ENCODE data around the gene BDKRB2. TPM values are rescaled to one million over a fixed set of nuclear protein-coding genes. Genes with fewer than 3 reads are reported as not detected.
"Not testable (repeated sequence)": the region's sequence is repeated elsewhere in the genome, so short reads cannot be mapped to it uniquely, and the experiment has no call there.

BDKRB2 gene
- total RNA-seq, 1 experiment from 2014 or later = 8.8 TPM

DNA sequence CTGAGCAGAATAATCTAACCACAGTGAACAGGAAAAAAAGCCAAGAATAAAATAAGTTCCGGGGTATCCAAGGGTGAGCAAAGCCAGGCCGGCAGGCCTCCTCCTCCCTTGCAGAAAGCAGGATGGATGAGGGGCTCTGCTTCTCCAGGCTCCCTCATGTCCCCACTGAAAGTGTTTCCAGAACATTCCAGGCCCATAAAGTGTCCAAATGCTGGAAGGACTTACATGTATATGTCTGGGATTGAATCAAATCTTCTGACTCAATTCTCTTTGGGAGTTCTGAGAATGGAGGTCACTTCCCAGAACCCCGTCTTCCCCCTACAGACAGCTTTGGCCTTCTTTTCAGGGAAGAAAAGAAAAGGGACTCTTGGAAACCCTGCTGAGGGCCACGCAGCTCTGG is 26.4 kb downstream of the BDKRB2 start:
- H3K9me3 ChIP-seq = no peaks in the 10 kb centered on the region
- DNase-seq = no peak
- no peaks in the 10 kb centered on the region for H3K36me3 ChIP-seq
- H3K27me3 ChIP-seq = no peaks in the 10 kb centered on the region
- no peak overlapping the region for H3K4me3 ChIP-seq

DNA sequence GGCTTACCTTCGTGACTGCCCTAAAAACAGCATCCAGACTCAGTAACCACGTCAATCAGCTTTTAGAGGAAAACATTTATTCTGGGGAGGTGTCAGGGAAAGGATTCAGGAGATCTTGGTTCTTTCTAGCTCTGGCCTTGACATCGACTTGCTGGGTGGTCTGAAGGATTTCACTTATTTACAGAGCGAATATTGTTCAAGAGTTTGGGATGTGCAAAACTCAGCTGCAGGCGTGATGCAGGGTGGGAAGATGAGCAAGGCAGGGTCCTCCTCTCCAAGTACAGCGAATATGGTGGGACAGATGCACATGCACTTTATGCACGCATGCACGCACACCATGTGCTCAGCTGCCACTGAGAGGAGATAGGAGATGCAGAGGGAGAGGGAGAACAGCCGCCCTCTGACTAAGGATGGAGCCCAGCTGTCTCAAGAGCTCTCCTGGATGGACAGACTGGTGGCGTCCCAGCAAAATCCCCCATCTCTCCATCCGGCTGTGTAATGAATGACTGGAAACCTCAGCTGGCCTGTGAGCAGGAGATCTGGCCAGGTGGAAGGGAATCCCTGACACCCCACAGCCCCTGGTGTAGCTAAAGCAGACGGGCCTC is 27.0 kb downstream of the BDKRB2 start:
- Histone ChIP-seq H3K27me3 (no peaks in the 10 kb centered on the region), H3K4me3 (no peak overlapping the region), H3K36me3 (no peaks in the 10 kb centered on the region), H3K9me3 (no peaks in the 10 kb centered on the region)
- no peak for DNase-seq

DNA sequence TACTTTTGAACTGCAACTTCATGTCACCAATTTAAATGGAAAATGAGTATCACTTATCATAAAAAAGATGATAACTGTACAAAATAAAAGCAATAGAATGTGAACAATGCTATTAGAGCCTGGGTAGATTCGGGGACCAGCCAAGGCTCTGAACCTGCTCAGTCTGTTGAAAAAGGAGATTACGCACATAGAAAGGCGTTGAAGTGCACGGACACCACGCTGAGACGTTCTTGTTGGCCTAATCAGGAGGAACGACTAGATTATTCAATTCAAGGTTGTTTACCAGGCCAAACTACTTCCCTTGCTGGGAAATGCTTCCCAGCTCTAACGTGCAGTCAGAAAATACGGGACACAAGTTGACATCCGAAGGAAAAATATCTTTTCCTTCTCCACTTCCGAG is 27.9 kb downstream of the BDKRB2 start:
- no peaks in the 10 kb centered on the region for H3K36me3 ChIP-seq

DNA sequence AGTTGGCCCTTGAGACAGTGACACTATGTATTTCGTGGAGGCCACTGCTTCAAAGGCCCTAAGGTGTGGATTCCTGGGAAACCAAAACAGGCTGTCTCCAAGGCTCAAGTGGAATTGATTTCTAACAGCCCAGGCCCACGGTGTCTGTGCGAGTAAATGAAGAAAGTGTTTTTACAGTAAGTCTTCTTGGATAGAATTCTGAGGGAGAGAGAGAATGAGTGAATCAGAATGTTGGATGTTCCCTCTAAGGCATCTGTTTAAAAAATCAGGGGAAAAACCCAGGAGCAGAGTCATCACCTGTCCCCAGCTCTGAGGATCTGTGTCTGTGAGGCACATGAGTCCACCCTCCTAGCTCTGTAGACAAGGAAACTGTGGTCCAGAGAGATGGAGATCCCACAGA is 29.0 kb downstream of the BDKRB2 start:
- Histone ChIP-seq H3K9me3 (no peaks in the 10 kb centered on the region), H3K4me3 (no peak overlapping the region), H3K36me3 (no peaks in the 10 kb centered on the region; the same call in 1 of the 2 replicates), H3K27me3 (no peaks in the 10 kb centered on the region)
- no peak for DNase-seq

More for the DNA sequence above, 27.9 kb downstream of the BDKRB2 start:
- Histone ChIP-seq H3K9me3 (no peaks in the 10 kb centered on the region), H3K4me3 (no peak overlapping the region), H3K27me3 (no peaks in the 10 kb centered on the region)
- DNase-seq = no peak

DNA sequence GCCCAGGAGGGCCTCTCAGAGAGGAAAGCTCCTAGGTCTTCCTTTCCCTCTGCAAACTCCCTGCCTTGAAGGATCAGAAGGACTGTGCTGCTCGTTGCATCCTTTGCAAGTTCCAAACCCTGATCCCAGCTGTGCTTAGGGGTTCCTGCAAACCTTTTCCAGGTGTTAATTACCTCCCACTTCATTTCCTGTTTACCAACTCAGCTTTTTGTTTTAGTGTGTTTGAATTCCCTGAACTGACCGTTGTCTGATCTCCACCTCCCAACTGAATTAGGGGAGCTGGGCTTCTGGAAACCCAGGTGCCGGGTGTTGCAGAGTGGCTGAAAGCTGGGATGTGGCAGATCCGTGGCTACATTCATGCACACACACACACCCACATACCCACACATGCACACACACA is 30.8 kb downstream of the BDKRB2 start:
- H3K27me3 ChIP-seq = no peaks in the 10 kb centered on the region
- H3K9me3 ChIP-seq = no peaks in the 10 kb centered on the region
- no peak overlapping the region for H3K4me3 ChIP-seq
- no peaks in the 10 kb centered on the region; the same call in 1 of the 2 replicates for H3K36me3 ChIP-seq
- DNase-seq = no peak

DNA sequence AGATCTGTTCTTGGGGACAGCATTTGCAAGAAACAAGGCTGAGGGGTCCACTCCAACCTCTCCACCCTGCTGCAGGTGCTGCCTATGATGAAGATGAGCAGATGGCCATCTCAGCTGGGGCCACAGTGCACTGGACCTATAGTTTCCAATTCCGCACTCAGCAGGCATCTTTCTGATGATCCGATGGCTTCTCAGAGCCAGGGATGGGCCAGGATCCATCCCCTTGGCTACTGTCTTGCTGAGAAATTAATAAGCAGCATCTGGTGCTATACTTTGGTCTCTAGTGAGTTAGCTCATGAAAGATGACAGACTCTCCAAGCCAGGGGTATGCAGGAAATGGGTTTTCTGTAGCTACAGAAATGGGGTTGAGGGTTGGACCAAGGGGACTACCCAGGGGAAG is 33.0 kb downstream of the BDKRB2 start:
- DNase-seq = no peak
- Histone ChIP-seq H3K4me3 (no peak overlapping the region), H3K27me3 (no peaks in the 10 kb centered on the region), H3K36me3 (peaks cover 5% of the 10 kb centered on the region; the same call in 1 of the 2 replicates), H3K9me3 (no peaks in the 10 kb centered on the region)

DNA sequence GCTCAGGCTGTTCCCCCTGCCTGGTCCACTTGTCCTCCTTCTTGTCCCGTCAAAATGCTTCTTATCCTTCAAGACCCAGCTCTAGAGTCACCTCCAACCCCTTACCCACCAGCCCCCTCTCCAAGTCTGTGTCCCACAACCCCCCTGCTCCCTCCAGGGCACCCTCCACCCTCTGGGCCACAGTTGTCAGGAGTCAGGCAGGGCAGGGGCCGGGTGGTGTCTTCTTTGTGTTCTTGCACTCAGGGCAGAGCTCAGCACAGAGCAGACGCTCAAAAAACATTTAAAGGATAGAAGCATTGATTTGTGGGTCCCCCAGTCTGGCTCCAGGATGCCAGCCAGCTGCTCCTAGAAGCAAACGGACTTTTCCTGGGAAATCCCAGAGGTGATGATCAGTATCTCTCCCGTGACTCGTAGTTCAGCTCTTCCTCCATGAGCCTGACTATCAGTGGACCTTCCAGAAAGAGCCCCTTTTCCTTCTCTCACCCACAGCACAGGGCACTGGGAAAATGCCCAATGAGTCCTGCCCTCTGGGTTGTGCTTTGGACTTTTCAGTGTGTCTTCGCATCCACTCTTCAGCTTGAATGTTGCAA is 34.1 kb downstream of the BDKRB2 start:
- Histone ChIP-seq H3K4me3 (no peak overlapping the region), H3K27me3 (no peaks in the 10 kb centered on the region), H3K9me3 (no peaks in the 10 kb centered on the region), H3K36me3 (peaks cover 5% of the 10 kb centered on the region; the same call in 1 of the 2 replicates)
- no peak for DNase-seq

DNA sequence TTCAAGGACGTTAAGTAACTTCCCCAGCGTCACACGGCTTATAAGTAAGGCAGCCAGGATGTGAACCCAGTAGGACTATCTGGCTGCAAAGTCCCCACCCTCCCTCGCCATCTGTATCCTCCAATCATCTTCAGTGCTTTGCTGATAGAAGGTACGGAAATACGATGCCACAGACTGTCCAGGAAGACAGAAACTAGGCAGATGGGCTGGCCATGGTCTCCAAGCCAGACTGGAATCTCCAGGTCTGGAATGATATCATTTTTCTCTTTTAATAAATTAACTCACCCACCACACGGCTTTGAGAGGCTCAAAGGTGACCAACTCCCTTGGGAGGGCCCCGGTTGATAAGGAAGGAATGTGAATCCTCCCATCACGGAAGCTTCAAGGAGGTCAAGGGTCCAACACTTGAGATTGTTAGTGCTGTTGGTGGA is 35.1 kb downstream of the BDKRB2 start:
- no peaks in the 10 kb centered on the region for H3K9me3 ChIP-seq
- no peaks in the 10 kb centered on the region for H3K27me3 ChIP-seq
- H3K36me3 ChIP-seq = peaks cover 5% of the 10 kb centered on the region; the same call in 1 of the 2 replicates
- no peak overlapping the region for H3K4me3 ChIP-seq
- DNase-seq = no peak

DNA sequence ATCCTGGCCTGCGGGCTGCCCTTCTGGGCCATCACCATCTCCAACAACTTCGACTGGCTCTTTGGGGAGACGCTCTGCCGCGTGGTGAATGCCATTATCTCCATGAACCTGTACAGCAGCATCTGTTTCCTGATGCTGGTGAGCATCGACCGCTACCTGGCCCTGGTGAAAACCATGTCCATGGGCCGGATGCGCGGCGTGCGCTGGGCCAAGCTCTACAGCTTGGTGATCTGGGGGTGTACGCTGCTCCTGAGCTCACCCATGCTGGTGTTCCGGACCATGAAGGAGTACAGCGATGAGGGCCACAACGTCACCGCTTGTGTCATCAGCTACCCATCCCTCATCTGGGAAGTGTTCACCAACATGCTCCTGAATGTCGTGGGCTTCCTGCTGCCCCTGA is 36.0 kb downstream of the BDKRB2 start:
- Histone ChIP-seq H3K27me3 (no peaks in the 10 kb centered on the region), H3K4me3 (no peak overlapping the region), H3K36me3 (peaks cover 5% of the 10 kb centered on the region; the same call in 1 of the 2 replicates), H3K9me3 (no peaks in the 10 kb centered on the region)
- no peak for DNase-seq

DNA sequence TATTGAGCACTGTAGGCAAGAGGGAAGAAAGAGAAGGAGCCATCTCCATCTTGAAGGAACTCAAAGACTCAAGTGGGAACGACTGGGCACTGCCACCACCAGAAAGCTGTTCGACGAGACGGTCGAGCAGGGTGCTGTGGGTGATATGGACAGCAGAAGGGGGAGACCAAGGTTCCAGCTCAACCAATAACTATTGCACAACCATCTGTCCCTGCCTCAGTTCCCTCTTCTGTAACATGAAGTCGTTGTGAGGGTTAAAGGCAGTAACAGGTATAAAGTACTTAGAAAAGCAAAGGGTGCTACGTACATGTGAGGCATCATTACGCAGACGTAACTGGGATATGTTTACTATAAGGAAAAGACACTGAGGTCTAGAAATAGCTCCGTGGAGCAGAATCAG is 37.5 kb downstream of the BDKRB2 start:
- H3K4me3 ChIP-seq = no peak overlapping the region
- H3K36me3 ChIP-seq = peaks cover 5% of the 10 kb centered on the region; the same call in 1 of the 2 replicates
- H3K27me3 ChIP-seq = no peaks in the 10 kb centered on the region
- no peaks in the 10 kb centered on the region for H3K9me3 ChIP-seq
- no peak for DNase-seq

DNA sequence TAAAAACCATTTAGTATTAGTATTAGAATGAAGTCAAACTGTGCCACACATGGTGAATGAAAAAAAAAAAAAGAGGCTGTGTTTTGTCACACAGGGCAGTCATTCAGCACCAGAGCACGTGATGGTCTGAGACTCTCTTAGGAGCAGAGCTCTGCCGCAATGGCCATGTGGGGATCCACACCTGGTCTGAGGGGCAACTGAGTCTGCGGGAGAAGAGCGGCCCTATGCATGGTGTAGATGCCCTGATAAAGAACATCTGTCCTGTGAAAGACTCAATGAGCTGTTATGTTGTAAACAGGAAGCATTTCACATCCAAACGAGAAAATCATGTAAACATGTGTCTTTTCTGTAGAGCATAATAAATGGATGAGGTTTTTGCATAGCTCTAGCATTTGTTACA is 39.1 kb downstream of the BDKRB2 start:
- no peaks in the 10 kb centered on the region for H3K27me3 ChIP-seq
- no peak overlapping the region for H3K4me3 ChIP-seq
- H3K36me3 ChIP-seq = peaks cover 8% of the 10 kb centered on the region
- H3K9me3 ChIP-seq = no peaks in the 10 kb centered on the region
- no peak for DNase-seq

DNA sequence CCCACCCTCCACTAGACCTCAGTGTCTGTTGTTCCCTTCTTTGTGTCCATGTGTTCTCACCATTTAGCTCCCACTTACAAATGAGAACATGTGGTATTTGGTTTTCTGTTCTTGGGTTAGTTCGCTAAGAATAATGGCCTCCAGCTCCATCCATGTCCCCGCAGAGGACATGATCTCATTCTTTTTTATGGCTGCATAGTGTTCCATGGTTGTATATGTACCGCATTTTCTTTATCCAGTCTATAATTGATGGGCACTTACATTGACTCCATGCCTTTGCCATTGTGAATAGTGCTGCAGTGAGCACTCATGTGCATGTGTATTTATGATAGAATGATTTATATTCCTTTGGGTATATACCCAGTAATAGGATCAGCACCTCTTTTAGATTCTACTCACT is 40.4 kb downstream of the BDKRB2 start:
- H3K27me3 ChIP-seq, DNase-seq, H3K36me3 ChIP-seq, H3K4me3 ChIP-seq, H3K9me3 ChIP-seq: not testable (repeated sequence)

DNA sequence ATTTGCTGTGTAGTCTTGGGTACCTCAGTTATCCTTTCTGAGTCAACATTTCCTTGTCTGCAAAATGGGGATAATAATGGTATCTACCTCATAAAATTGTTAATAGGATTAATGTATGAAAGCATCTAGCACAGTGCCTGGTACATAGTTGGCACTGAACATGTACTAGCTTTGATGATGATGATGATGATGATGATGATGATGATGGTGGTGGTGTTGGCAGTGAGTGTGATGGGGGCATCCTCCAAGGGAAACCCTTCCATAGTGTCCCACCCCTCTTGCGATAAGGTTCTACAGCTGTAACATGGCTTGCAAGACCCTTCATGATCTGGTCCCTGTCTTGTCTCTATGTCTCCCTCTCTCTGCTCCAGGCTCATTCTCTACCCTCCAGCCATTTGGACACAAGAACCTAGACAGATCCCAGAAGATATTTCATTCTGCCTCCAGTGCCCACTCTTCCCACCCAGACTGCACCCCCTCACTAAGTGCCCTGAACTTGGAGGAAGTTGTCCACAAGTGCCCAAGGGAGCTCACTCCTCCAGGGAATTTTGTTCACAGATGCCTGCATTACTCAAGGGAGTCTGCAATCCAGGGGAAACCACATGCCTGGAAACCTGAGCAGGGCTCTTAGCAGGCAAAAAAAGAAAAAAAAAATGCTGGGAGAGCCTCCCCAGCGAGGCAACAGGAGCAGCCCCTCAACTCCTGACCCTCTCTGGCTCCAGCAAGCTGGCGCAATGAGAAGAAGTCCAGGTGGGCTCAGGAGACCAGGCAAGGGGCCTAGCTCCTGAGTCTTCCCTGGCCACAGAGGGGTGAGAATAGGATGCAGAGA is 41.3 kb downstream of the BDKRB2 start:
- H3K36me3 ChIP-seq = peaks cover 8% of the 10 kb centered on the region
- no peak for DNase-seq

DNA sequence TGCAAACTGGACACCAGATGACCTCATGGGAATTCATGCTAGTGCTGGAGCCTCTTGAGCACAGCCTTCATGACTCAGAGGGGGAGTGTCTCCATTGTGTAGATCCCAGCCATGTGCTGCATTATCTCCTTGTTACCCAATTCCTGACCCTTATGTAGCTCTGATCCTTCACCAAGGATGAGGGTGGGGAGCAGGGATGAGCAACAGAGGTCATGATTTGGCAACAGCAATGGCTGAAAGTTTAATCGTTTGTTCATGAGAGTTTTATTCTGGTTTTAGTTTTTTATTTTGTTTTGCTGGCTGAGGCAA is 41.9 kb downstream of the BDKRB2 start:
- peak; percentile 75 for DNase-seq
- Histone ChIP-seq H3K36me3 (peaks cover 7% of the 10 kb centered on the region), H3K9me3 (no peaks in the 10 kb centered on the region), H3K27me3 (no peaks in the 10 kb centered on the region), H3K4me3 (no peak overlapping the region)

More for the DNA sequence above, 41.3 kb downstream of the BDKRB2 start:
- Histone ChIP-seq H3K4me3 (no peak overlapping the region), H3K9me3 (no peaks in the 10 kb centered on the region), H3K27me3 (no peaks in the 10 kb centered on the region)

DNA sequence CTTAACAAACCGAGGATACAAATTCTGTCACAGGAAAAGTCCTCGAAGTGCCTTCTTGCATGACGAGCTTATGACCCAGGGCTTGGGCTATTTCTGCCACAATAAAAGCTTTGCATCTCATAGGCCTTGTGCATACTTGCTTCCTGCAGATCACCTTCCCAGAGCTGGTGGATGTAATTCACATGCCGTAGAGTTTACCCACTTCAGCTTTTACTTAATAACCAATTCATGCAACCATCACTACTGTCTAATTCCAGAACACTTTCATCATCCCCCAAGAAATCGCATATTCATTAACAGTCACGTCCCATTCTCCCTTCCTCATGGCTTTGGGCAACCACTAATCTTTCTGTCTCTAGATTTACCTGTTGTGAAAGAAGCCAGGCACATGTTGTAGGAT is 42.4 kb downstream of the BDKRB2 start:
- Histone ChIP-seq H3K9me3 (no peaks in the 10 kb centered on the region), H3K27me3 (no peaks in the 10 kb centered on the region), H3K36me3 (peaks cover 3% of the 10 kb centered on the region), H3K4me3 (no peak overlapping the region)
- DNase-seq = no peak

DNA sequence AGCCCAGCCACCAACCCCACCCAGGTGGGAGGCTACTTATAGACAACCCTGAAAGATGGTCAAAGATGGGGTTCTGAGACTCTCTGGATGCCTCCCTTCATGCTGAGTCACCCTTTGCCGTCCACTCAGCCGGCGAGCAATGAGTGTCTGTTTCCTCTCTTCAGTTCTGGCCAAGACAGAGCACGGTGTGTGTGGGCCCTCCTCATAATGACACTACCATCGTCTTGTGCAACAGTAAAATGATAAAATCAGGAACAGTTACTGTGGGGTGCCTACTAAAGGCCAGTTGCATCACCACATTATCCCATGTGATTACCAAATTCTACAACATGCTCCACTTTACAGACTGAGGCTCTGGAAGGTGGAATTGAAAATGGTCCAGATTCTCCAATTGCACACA is 44.4 kb downstream of the BDKRB2 start:
- Histone ChIP-seq H3K9me3 (no peaks in the 10 kb centered on the region), H3K36me3 (peaks cover 3% of the 10 kb centered on the region), H3K4me3 (no peak overlapping the region), H3K27me3 (no peaks in the 10 kb centered on the region)
- DNase-seq = peak; percentile 72

DNA sequence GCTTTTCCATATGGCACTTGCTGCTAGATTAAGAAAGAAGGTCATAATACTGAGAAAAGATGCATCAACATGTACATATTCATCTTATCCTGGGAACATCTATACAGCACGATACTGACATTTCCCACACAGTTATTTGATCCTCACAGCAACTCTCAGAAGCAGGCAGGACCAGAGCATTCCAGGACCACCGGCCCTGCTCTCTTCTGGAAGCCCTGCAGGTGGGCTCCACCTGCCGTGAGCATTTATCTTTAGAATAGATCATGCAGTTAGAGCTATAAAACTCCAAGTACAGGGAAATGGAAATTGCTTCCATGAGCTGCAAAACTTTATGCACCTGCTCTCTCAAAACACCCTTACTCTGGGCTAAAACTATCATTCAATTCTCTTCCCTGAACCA is 45.8 kb downstream of the BDKRB2 start:
- Histone ChIP-seq H3K27me3 (no peaks in the 10 kb centered on the region), H3K9me3 (no peaks in the 10 kb centered on the region), H3K4me3 (no peak overlapping the region), H3K36me3 (peaks cover 3% of the 10 kb centered on the region; the same call in 1 of the 2 replicates)
- no peak for DNase-seq
